ENCODE measurements around the gene WSCD2. TPM values are rescaled to one million over a fixed set of nuclear protein-coding genes. Genes with fewer than 3 reads are reported as not detected.

WSCD2 gene
- polyA plus RNA-seq, 1 donor (not counting 4 experiments of a cell fraction or from before 2014, with no cell fraction given), result not detected

- no peaks in the 10 kb centered on the region for H3K79me2 ChIP-seq (ENCODE audit: control insufficient read depth, insufficient read depth, low read length)
- H3K9me3 ChIP-seq (ENCODE audit: control insufficient read depth, low read depth, low read length), result no peaks in the 10 kb centered on the region
- FAIRE-seq, result no peak
- H3K27ac ChIP-seq (ENCODE audit: control insufficient read depth, insufficient read depth, low read length), result no peak overlapping the region
- no peak for DNase-seq (ENCODE audit: low read depth, low spot score)
- H2AFZ ChIP-seq (ENCODE audit: control insufficient read depth, low read length), result no peak overlapping the region
- H4K20me1 ChIP-seq (ENCODE audit: control insufficient read depth, extremely low read depth, insufficient read depth, low read length), result no peaks in the 10 kb centered on the region
- no peak overlapping the region for H3K4me3 ChIP-seq (ENCODE audit: control insufficient read depth in 2 of 3, extremely low read depth in 1 of 3, insufficient read depth in 2 of 3, low read depth in 1 of 3, low read length in 3 of 3)
- dilution Hi-C loops (cut with MboI; ENCODE audit: extremely low pct_ligation_motif_present, low sequenced_read_pairs), result no loop called here
- H3K36me3 ChIP-seq (ENCODE audit: control insufficient read depth in 2 of 2, extremely low read depth in 1 of 2, insufficient read depth in 2 of 2, low read length in 2 of 2), result no peaks in the 10 kb centered on the region
- H3K9me1 ChIP-seq (ENCODE audit: control insufficient read depth, extremely low read depth, insufficient read depth, low read length), result no peaks in the 10 kb centered on the region
- no peaks in the 10 kb centered on the region for H3K27me3 ChIP-seq (ENCODE audit: control insufficient read depth, extremely low read depth, insufficient read depth, low read length)
- no peak overlapping the region for H3K9ac ChIP-seq (ENCODE audit: control insufficient read depth, extremely low read depth, insufficient read depth, low read length)
- H3K4me2 ChIP-seq (ENCODE audit: control insufficient read depth, extremely low read depth, insufficient read depth, low read depth, low read length), result no peak overlapping the region
- no peaks in the 10 kb centered on the region for H3K4me1 ChIP-seq (ENCODE audit: control insufficient read depth, extremely low read depth, insufficient read depth, low read length)
- no peak for TF ChIP-seq CTCF (optimal IDR thresholded peaks at IDR 0.05 in 1 of 3, IDR thresholded peaks at IDR 0.05 in 1 of 3, conservative IDR thresholded peaks at IDR 0.05 in 1 of 3; ENCODE audit: extremely low read depth in 1 of 3, insufficient read depth in 2 of 3, low read length in 3 of 3)
- no peak for TF ChIP-seq EZH2 (IDR thresholded peaks at IDR 0.05; ENCODE audit: low read length)
Measured at GRCh38 chr12:108169708-108170107, 40.6 kb downstream of the WSCD2 start.

GRCh38 chr12:108170164-108170563 lies 41.1 kb downstream of the WSCD2 start:
- H3K9me3 ChIP-seq (ENCODE audit: control insufficient read depth, low read depth, low read length), result no peaks in the 10 kb centered on the region
- DNase-seq (ENCODE audit: low read depth, low spot score) (no peak), FAIRE-seq (no peak)
- no peaks in the 10 kb centered on the region for H3K36me3 ChIP-seq (ENCODE audit: control insufficient read depth in 2 of 2, extremely low read depth in 1 of 2, insufficient read depth in 2 of 2, low read length in 2 of 2)
- no peaks in the 10 kb centered on the region for H4K20me1 ChIP-seq (ENCODE audit: control insufficient read depth, extremely low read depth, insufficient read depth, low read length)
- H3K9me1 ChIP-seq (ENCODE audit: control insufficient read depth, extremely low read depth, insufficient read depth, low read length), result no peaks in the 10 kb centered on the region
- TF ChIP-seq CTCF (optimal IDR thresholded peaks at IDR 0.05 in 1 of 3, IDR thresholded peaks at IDR 0.05 in 1 of 3, conservative IDR thresholded peaks at IDR 0.05 in 1 of 3; ENCODE audit: extremely low read depth in 1 of 3, insufficient read depth in 2 of 3, low read length in 3 of 3) (no peak), EZH2 (IDR thresholded peaks at IDR 0.05; ENCODE audit: low read length) (no peak)
- no peaks in the 10 kb centered on the region for H3K4me1 ChIP-seq (ENCODE audit: control insufficient read depth, extremely low read depth, insufficient read depth, low read length)
- no peak overlapping the region for H3K9ac ChIP-seq (ENCODE audit: control insufficient read depth, extremely low read depth, insufficient read depth, low read length)
- no peak overlapping the region for H3K4me3 ChIP-seq (ENCODE audit: control insufficient read depth in 2 of 3, extremely low read depth in 1 of 3, insufficient read depth in 2 of 3, low read depth in 1 of 3, low read length in 3 of 3)
- H3K27me3 ChIP-seq (ENCODE audit: control insufficient read depth, extremely low read depth, insufficient read depth, low read length), result no peaks in the 10 kb centered on the region
- dilution Hi-C loops (cut with MboI; ENCODE audit: extremely low pct_ligation_motif_present, low sequenced_read_pairs), result no loop called here
- H3K4me2 ChIP-seq (ENCODE audit: control insufficient read depth, extremely low read depth, insufficient read depth, low read depth, low read length), result no peak overlapping the region
- no peak overlapping the region for H2AFZ ChIP-seq (ENCODE audit: control insufficient read depth, low read length)
- no peaks in the 10 kb centered on the region for H3K79me2 ChIP-seq (ENCODE audit: control insufficient read depth, insufficient read depth, low read length)
- no peak overlapping the region for H3K27ac ChIP-seq (ENCODE audit: control insufficient read depth, insufficient read depth, low read length)
